ENCODE results near the gene TSEN54.

The TSEN54 gene

DNA sequence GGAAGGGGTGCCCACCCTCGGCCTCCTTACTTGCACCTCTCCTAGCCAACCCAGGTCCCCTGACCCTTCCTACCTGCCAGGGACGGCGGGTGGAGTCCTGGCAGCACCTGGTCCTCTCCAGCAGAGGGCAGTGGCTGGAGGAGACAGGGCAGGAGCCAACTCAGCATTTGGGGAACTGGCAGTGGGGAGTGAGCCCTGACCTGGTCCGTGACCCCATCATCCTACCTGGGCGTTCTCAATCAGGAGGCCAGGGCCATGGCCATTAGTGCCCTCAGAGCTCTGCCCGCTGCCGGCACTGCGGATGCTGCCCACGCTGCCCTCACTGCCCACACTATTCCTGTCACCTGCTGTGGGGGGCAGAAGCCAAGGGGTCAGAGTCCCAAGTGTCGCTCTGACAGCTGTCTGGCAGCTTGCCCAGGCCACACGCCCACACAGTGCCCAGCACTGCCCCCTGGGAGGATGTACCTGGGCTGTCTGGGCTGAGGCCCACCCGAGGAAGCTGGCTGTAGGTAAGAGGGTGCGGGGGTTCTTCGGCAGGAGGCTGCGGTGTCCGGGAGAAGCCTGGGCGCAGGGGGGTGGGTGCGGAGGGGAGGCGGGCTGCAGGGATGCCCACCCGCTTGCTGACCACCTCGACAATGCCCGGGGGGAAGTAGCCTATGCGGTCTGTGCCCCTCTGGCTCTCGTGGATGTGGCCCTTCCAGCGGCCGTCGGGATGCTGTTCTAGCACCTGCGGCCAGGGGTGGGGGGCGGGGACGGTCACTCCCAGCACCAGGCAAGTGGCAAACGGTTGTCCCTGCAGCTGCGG is 11.8 kb upstream of the TSEN54 start:
- peak; percentile 29 for DNase-seq (ENCODE audit: low spot score)

DNA sequence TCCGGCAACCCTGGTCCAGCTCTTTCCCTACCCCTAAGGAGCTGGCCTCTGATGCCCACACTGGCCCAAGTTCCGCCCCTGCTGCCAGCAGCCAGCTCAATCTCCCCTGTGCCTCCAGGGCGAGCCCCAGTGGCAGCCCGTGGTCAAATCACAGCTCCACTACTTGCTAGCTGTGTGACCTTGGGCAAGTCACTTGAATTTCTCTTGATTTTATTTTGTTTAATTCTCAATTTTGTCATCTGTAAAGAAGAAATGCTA is 11.2 kb upstream of the TSEN54 start:
- DNase-seq (ENCODE audit: low spot score), result no peak

DNA sequence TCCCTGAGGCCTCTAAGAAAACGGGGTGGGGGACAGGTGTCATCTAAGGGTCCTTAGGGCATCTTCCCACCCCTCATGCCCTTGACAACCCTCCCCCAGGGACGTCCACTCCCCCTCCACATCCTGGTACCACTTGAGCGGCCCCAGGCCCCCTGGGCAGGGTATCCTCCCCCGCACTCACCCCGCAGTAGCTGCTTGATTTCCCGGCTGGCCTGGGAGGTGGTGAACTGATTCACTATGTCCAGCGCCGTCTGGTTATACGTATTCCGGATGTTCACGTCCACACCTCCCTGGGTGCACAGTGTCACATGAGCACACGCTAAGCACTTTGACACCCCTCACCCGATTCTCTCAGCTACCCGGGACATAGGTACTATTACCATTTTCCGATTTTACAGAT is 10.7 kb upstream of the TSEN54 start:
- no peak for DNase-seq (ENCODE audit: low spot score)

DNA sequence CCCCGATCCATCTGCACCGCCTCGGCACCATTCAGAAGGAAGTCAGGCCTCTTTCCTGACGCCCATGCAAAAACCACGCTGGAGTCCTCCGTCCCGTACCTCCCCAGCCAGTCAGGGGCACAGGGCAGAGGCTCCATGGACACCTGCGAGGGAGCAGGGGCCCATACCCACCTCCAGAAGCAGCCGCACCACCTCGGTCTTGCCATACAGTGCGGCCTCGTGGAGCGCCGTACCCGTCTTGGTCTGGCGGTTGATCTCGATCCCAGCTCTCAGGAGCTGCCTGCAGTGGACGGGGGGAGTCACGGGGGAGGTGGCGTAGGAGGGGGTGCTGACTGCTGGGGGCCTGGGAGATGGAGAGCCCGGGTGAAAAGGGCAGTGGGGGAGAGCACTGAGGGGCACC is 10.2 kb upstream of the TSEN54 start:
- DNase-seq (ENCODE audit: low spot score), result no peak

DNA sequence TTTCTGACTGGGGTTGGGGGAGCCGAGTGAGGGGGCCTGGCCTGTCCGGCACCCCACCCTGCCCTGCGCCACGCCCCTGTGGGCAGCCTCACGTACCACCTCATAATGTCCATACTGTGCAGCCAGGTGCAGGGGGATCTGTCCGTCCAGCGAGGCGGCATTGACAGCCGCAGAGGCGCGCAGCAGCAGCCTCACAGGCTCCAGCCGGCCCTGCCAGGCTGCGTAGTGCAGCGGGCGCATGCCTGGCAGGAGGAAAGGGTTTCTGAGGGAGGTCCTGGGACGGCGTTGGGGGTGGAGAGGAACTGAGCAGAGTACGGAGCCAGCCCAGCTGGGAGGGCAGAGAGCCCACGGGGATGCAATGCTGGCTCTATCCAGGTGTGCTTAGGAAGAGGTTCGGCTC is 9.4 kb upstream of the TSEN54 start:
- DNase-seq (ENCODE audit: low spot score), result no peak

GRCh38 chr17:75507733-75508719 is 8.3 kb upstream of the TSEN54 start:
- no peak for DNase-seq (ENCODE audit: low spot score)

GRCh38 chr17:75508931-75509361 is 7.4 kb upstream of the TSEN54 start:
- no peak for DNase-seq (ENCODE audit: low spot score)

DNA sequence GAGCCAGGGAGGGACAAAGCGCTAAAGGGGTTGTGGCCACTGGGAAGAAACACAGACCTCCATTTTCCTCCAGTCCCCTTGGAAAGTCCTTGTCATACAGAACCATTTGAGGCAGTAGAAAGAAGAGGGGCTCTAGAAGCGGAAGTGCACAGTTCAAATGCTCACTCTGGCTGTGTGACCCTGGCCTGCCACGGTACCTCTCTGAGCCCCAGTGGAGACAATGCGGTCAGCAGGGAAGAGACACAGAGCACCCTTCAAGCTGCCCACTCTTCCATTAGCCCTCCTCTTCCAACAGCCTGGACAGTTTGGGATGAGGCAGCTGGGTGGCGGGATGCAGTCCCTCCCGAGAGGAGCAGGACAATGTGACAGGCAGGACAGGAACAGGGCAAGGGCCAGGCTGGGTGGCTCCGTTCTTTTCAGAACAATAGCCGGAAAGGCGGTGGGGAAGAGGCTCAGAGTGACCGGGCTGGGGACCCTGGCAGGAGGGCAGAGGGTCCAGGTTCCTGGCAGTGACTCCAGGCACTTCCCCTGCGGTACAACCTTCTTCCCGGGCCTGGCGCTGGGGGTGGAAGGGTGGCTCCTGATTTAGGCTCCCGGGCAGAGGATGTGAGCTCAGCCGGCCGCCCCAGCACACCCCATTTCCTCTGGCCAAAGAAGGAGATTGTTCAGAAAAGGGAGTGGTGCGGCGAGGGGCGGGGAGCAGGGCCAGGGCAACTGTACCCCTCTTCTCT is 6.6 kb upstream of the TSEN54 start:
- no peak for DNase-seq (ENCODE audit: low spot score)

DNA sequence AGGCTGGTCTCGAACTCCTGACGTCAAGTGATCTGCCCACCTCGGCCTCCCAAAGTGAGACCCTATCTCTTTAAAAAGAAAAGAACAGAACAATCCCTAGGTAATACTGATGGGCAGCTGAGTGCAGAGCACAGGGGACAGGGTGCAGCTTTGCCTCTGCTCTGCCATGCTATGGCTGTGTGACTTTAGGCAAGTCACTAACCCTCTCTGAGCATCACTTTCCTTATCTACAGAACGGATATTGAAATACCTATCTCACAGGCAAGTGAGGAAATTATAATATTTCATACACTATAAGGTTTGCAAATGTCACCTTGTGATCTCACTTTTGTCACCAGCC is 5.1 kb upstream of the TSEN54 start:
- no peak for DNase-seq (ENCODE audit: low spot score)

DNA sequence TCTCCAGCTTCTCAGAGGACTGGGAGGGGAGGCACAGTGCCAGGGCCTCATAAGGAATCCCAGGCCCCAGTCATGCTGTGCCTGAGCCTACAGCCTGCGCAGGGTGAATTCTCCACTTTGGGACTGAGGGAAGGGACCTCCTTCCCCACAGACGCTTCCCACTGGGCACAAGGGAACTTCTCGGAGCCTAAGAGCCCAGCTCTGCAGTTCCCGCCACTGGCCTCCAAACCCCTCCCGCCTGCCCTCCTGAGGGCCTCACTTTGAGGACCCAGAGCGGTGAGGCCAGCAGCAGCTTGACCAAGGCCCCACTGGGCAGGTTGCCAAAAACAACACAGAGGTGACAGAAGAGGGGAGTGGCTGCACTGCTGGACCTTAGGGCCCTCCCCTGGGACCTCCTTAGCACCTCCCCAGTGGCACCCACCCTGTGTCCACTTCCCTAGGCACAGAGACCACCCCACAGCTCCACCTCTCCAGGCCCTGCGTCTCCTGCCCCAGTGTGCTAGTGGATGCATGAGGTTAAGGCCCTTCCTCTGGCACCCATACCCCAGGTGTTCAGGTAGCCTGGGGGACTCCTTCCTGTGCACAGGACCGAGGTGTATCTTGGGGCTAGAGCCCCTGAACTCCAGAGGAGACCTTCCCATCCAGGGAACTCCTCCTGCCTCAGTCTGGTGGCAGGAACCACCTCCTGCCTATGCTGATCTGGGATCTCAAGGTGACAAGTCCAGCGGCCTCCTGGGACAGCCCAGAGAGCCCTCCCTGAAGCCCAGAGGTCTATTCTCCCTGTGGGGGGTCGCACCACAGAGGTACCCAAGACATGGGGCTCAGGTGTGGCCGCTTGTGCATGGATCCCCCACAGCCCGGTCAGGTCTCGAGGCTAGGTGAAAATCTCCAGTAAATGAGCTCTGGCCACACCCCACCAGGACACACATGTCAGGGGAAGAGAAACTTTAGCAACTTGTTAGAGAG is 4.4 kb upstream of the TSEN54 start:
- DNase-seq (ENCODE audit: low spot score), result no peak

DNA sequence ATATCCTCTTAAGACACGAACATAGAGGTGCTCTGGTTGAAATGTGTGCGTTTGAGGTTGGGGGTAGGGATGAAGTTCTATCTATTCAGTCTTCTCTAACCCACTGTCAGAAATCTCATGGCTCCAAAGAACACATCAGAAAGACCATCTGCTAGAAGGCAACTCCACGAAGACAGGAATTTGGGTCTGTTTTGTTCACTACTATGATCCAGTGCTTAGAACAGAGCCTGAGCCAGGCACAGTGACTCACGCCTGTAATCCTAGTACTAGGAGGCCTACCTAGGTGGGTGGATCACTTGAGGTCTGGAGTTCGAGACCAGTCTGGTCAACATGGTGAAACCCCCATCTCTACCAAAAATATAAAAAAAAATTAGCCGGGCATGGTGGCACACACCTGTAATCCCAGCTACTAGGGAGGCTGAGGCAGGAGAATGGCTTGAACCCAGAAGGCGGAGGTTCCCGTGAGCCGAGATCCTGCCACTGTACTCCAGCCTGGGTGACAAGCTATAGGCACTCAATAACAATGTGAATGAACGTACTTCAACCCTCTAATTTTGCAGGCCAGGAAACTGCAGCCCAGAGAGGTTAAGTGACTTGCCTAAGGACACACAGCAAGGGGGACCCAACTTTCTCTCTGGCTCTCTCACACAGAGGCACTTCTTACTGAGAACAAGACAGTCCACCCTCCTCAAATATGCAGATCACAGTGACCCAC is 3.2 kb upstream of the TSEN54 start:
- no peak for DNase-seq (ENCODE audit: low spot score)

DNA sequence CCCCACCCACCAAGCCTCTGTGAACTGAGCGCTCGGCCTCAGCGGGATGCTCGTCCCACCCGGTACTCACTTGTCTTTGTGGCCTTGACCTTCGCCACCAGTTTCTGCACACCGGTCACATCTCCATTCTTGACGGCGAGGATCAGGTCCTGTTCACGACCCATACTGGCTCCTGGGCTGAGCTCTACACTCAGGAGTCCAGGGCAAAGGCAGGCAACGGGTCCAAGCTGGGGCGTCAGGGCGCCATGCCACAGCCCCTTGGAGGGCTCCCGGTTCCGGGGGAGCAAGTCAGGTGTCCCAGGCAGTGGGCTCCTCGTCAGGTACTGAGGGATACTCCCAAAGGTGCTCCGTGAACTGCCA is 2.7 kb upstream of the TSEN54 start:
- no peak for DNase-seq (ENCODE audit: low spot score)

DNA sequence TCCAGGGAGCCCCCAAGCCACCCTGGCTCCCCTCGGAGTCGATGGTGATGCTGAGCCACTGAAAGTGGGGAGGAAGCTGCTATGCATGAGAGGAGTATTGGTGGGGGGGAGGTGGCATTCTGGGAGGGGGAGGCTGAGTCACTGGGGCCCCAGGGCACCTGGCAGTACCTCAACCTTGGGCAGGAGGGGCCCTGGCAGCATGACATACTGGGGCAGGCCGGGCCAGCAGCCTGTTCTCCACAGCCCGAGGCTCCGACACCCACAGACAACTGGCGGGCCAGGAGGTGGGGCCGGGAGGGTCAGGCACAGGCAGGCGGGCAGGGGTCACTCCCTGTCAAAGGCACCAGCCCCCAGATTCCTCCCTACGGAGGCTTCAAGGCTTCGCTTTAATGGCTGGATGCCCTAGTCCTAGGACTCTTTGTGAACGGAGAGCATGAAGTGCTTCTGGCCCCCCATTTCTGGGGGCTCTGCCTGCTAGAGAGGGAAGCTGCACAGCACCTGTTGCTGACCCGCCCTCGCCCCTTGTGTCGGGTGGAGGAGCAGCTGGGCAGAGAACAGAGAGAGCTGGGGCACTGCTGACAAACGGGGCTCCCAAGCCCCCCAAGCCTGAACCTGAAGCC is 1.9 kb upstream of the TSEN54 start:
- DNase-seq (ENCODE audit: low spot score), result no peak

DNA sequence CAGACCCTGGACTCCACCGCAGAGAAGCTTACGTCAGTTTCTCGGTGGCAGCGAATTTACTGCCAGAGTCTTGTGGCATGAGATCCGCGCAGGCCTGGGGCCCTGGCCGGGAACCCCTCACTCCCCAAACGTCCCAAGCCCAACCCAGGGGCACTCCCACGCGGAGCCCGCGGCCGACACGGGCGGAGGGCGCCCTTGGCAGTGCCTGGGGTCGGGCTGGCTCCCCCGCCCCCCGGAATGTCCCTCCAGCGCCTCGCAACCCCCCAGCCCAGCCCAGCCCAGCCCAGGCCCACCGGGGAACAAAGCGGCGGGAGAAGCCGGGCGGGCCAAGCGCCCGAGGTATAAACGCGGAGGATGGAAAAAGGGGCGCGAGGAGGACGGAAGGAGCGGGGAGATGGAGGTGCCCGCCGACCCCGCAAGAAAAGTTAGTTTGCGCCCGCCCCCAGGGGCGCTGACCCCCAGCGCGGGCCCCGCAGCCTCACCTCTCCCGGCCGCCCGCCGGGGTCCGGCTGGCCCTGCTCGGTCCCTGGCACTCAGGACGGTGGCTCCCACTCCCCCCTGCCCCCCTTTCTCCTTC is 1.3 kb upstream of the TSEN54 start:
- DNase-seq (ENCODE audit: low spot score), result no peak

GRCh38 chr17:75515496-75516254 is 653 bp upstream of the TSEN54 start, which contains the start of gene CASKIN2:
CASKIN2 (minus strand) TSS chr17:75515537; CDS start chr17:75513804, 1,733 bp downstream.
- peak; percentile 86 for DNase-seq (ENCODE audit: low spot score)

DNA sequence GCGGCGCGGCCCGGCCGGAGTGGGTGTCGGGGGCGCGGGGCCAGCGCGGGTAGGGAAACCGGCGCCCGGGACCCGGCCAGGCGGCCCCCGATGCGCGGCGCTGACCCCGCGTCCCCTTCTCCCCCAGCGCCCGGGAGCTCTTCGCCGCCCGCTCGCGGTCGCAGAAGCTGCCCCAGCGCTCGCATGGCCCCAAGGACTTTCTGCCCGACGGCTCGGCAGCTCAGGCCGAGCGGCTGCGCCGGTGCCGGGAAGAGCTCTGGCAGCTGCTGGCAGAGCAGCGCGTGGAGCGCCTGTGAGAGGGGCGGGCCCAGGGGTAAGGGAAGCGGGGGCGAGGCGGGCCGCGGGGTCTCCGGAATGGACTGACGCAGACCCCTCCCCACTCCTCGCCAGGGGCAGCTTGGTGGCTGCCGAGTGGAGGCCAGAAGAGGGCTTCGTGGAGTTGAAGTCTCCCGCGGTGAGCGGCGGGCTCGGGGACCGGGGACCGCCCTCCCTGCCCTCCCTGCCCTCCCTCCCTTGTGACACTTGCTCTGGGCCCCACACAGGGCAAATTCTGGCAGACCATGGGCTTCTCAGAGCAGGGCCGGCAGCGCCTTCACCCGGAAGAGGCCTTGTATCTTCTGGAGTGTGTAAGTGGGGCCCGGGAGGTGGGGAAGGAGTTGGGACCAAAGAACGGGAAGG is 430 bp downstream of the TSEN54 start:
- DNase-seq (ENCODE audit: low spot score), result peak; percentile 19

DNA sequence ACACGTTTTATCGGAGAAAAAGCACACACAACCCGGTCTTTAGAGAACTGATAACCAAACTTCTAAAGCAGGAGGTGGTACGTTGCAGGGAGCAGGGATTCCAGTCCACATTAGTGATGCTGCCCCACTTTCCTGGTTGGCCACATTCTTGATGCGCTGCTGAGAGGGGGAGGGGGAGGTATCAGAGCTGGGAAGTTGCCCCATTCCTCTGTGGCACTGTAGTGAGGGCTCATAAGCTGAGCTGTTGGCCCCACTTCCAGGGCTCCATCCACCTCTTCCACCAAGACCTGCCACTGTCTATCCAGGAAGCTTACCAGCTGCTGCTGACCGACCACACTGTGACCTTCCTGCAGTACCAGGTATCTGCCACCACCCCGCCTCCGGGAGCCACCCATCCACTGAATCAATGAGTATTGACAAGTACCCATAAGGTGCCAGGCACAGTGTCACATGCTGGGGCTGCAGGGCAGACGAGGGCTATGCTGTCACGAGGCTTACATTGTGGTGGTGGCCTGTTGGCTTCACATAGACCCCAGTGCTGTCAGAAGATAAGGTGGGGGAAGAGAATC is 1.1 kb downstream of the TSEN54 start:
- DNase-seq (ENCODE audit: low spot score), result peak; percentile 39

DNA sequence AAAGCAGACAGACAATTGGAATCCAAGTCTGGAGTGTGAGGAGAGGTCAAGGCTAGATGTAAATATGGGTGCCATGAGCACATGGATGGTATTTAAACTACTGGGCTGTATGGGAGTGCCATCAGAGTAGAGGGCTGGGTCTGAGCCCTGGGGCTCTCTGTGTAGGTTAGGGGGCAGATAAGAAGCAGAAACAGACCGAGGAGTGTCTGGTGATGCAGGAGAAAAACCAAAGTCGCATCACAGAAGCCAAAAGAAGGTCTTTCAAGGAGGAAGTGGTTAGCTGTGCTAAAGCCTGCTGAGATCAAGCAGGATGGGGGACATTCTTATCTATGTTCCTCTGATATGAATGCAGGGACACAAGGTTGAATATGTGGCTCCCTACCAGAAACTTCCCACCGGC is 1.9 kb downstream of the TSEN54 start:
- peak; percentile 51 for DNase-seq (ENCODE audit: low spot score)

Measured in activated CD4-positive, alpha-beta T cell treated with anti-CD3 and anti-CD28 coated beads, Interleukin-2, Interleukin-4, amounts not matched to agents 100 ng/mL and 50 ng/mL, durations not matched to agents 16 hours and 8 hours (primary cell).